ENCODE results near the gene RHO. TPM values are rescaled to one million over a fixed set of nuclear protein-coding genes. Genes with fewer than 3 reads are reported as not detected.

RHO gene
- total RNA-seq, 1 experiment from 2014 or later: not detected

DNA sequence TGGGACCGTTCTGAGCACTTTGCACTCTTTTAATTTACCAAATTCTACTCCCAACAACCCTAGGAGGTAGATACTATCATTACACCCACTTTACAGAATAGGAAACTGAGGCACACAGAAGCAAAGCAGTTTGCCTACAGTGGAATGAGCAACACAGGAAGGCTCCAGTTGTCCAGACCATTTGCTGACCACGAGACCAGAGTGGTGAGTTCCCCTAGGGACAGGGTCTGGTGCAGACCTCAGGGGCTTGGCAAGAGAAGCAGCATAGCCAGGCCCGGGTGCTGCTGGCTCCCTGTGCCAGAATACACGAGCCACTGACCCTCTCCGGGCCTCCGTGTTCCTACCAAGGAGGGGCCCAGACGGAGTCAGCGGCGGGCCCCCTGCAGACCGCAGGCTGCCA, 51.6 kb downstream of the RHO start:
- no peak for TF ChIP-seq SIN3A (IDR thresholded peaks at IDR 0.05; ENCODE audit: low read depth)
- TF ChIP-seq, protein P1, sequence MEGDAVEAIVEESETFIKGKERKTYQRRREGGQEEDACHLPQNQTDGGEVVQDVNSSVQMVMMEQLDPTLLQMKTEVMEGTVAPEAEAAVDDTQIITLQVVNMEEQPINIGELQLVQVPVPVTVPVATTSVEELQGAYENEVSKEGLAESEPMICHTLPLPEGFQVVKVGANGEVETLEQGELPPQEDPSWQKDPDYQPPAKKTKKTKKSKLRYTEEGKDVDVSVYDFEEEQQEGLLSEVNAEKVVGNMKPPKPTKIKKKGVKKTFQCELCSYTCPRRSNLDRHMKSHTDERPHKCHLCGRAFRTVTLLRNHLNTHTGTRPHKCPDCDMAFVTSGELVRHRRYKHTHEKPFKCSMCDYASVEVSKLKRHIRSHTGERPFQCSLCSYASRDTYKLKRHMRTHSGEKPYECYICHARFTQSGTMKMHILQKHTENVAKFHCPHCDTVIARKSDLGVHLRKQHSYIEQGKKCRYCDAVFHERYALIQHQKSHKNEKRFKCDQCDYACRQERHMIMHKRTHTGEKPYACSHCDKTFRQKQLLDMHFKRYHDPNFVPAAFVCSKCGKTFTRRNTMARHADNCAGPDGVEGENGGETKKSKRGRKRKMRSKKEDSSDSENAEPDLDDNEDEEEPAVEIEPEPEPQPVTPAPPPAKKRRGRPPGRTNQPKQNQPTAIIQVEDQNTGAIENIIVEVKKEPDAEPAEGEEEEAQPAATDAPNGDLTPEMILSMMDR (IDR thresholded peaks at IDR 0.05 in 2 of 3, conservative IDR thresholded peaks at IDR 0.05 in 1 of 3; ENCODE audit: borderline replicate concordance in 1 of 3, insufficient read depth in 1 of 3, low read depth in 2 of 3, low read length in 2 of 3): no peak
- TF ChIP-seq ELF1 (IDR thresholded peaks at IDR 0.05; ENCODE audit: borderline replicate concordance, low read depth): no peak
- TF ChIP-seq, protein P2, sequence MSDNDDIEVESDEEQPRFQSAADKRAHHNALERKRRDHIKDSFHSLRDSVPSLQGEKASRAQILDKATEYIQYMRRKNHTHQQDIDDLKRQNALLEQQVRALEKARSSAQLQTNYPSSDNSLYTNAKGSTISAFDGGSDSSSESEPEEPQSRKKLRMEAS (IDR thresholded peaks at IDR 0.05): no peak
- TF ChIP-seq TCF7L2 (IDR thresholded peaks at IDR 0.05; ENCODE audit: borderline replicate concordance, extremely low read depth, insufficient read depth, insufficient read length): no peak
- TF ChIP-seq POLR2A (IDR thresholded peaks at IDR 0.05; ENCODE audit: borderline replicate concordance, extremely low read depth, insufficient read depth, insufficient read length): no peak
- no peak for TF ChIP-seq RAD21 (IDR thresholded peaks at IDR 0.05; ENCODE audit: low read depth)
- no peak for TF ChIP-seq EGR1 (IDR thresholded peaks at IDR 0.05; ENCODE audit: low read depth)
- TF ChIP-seq EZH2 (IDR thresholded peaks at IDR 0.05): no peak
- TF ChIP-seq SRF (IDR thresholded peaks at IDR 0.05; ENCODE audit: low read depth): no peak
- TF ChIP-seq ZNF274 (IDR thresholded peaks at IDR 0.05; ENCODE audit: low read depth, low read length): no peak
- no peak for TF ChIP-seq YY1 (IDR thresholded peaks at IDR 0.05; ENCODE audit: extremely low read depth, insufficient replicate concordance, low read depth, low read length)
- no peak for TF ChIP-seq CBX3 (IDR thresholded peaks at IDR 0.05; ENCODE audit: low read depth)
- TF ChIP-seq CEBPB (IDR thresholded peaks at IDR 0.05; ENCODE audit: low read depth): no peak
- Histone ChIP-seq H3K9ac (ENCODE audit: low read length) (no peak overlapping the region), H3K9me2 (ENCODE audit: insufficient read depth) (no peaks in the 10 kb centered on the region), H3K36me3 (ENCODE audit: control insufficient read depth in 1 of 2, insufficient read depth in 2 of 2, low read length in 2 of 2) (no peaks in the 10 kb centered on the region; a peak in 1 of 4 replicates), H3K4me1 (ENCODE audit: control insufficient read depth in 1 of 2, insufficient read depth in 2 of 2, low read length in 2 of 2) (no peaks in the 10 kb centered on the region), H2AFZ (ENCODE audit: low read depth, low read length, poor library complexity, severe bottlenecking) (no peak overlapping the region), H3K4me3 (replicated peaks in 1 of 2; ENCODE audit: low read depth in 1 of 2, low read length in 2 of 2) (no peak overlapping the region), H3K27ac (ENCODE audit: low read depth, low read length) (no peak overlapping the region), H4K20me1 (ENCODE audit: insufficient read depth) (no peaks in the 10 kb centered on the region), H3K4me2 (ENCODE audit: low read length) (no peak overlapping the region), H3K27me3 (ENCODE audit: insufficient read depth, low read length) (no peaks in the 10 kb centered on the region), H3K9me3 (ENCODE audit: control insufficient read depth in 1 of 2, insufficient read depth in 1 of 2, low read depth in 1 of 2, low read length in 2 of 2) (no peaks in the 10 kb centered on the region), H3K79me2 (ENCODE audit: insufficient read depth, low read length) (no peaks in the 10 kb centered on the region)
- no TSS peak for BruUV-seq (replicated peaks)
- intact Hi-C loops (cut with micrococcal nuclease): no loop called here
- ChIA-PET CTCF (no interaction called here), RAD21 (ENCODE audit: low non-redundant PET in 1 of 2, low total read pairs in 2 of 2, uncharacterized antibody in 2 of 2, unreplicated experiment in 2 of 2) (no interaction called here), POLR2A (no interaction called here)
- DNase-seq (ENCODE audit: low read depth, low spot score) (no peak), ATAC-seq (no peak)

Data from HCT116 (cell line).